DND-41 (cell line): ENCODE data around the gene DNAJC5.

Experiments
- EZH2 ChIP-seq: IDR thresholded peaks from 3 replicates; pipeline ENCODE4 v1.6.1; 2012; ENCODE audit warnings: borderline replicate concordance, low read depth, mild to moderate bottlenecking, moderate library complexity, low read length, inconsistent platforms; ENCODE audit not compliant: severe bottlenecking
- TF ChIP-seq, protein P1 (sequence below): IDR thresholded peaks from 2 replicates; pipeline ENCODE4 v1.5.1; 2012; ENCODE audit warnings: borderline replicate concordance, low read length, moderate library complexity, mild to moderate bottlenecking; ENCODE audit not compliant: poor library complexity, severe bottlenecking; ENCODE audit errors: extremely low read depth

- TF ChIP-seq, protein P1, sequence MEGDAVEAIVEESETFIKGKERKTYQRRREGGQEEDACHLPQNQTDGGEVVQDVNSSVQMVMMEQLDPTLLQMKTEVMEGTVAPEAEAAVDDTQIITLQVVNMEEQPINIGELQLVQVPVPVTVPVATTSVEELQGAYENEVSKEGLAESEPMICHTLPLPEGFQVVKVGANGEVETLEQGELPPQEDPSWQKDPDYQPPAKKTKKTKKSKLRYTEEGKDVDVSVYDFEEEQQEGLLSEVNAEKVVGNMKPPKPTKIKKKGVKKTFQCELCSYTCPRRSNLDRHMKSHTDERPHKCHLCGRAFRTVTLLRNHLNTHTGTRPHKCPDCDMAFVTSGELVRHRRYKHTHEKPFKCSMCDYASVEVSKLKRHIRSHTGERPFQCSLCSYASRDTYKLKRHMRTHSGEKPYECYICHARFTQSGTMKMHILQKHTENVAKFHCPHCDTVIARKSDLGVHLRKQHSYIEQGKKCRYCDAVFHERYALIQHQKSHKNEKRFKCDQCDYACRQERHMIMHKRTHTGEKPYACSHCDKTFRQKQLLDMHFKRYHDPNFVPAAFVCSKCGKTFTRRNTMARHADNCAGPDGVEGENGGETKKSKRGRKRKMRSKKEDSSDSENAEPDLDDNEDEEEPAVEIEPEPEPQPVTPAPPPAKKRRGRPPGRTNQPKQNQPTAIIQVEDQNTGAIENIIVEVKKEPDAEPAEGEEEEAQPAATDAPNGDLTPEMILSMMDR, result no peak
- no peak for TF ChIP-seq EZH2
These were observed at the start of gene DNAJC5 for GRCh38 chr20:63894358-63895201.
